ENCODE data around the gene TRIM38.
"Not testable (repeated sequence)": the region's sequence is repeated elsewhere in the genome, so short reads cannot be mapped to it uniquely, and the experiment has no call there.

Gene TRIM38

DNA sequence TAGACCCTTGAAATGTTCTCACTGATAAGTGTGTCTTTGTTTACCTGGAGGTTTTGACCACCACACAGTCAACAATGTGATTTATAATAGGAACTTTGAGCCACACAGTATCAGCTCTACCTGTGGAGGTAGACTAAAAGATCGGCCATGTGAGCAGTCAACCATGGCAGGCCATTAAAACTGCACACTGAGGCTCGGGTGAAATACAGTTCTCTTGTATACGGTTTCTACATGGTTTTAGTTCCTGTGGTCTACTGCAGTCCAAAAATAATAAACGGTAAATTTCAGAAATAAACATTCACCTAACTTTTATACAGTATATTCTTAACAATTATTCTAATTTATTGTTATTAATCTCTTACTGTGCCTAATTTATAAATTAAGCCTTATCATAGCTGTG lies 47.2 kb downstream of the TRIM38 start:
- no peak for DNase-seq

DNA sequence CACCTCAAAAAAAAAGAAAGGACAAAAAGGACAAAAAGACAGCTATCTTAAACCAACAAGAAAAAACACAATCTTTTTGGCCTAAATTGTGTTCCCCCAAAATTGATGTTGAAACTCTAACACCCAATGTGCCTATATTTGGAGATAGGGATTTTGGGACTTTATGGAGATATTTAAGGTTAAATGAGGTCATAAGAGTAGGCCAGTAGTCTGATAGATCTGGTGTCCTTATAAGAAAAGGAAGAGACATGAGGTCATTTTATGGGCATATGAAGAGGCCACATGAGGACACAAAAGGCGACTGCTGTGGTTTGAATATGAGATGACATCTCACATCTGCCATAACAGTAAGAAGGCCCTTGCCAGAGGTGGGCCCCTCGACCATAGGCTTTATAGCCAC lies 49.5 kb downstream of the TRIM38 start:
- no peak for DNase-seq

DNA sequence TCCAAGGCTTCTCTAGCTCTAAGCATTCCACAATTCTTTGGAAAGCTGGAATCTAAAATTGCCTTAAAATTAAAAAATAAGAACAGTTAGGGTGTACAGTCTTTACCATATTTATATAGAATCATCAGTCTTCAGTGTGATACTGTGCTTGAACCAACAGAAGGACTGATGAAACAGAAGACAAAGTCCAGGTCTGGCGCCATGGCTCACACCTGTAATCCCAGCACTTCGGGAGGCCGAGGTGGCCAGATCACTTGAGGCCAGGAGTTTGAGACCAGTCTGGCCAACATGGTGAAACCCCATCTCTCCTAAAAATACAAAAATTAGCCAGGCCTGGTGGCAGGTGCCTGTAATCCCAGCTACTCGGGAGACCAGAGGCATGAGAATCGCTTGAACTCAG lies 51.8 kb downstream of the TRIM38 start:
- not testable (repeated sequence) for DNase-seq

DNA sequence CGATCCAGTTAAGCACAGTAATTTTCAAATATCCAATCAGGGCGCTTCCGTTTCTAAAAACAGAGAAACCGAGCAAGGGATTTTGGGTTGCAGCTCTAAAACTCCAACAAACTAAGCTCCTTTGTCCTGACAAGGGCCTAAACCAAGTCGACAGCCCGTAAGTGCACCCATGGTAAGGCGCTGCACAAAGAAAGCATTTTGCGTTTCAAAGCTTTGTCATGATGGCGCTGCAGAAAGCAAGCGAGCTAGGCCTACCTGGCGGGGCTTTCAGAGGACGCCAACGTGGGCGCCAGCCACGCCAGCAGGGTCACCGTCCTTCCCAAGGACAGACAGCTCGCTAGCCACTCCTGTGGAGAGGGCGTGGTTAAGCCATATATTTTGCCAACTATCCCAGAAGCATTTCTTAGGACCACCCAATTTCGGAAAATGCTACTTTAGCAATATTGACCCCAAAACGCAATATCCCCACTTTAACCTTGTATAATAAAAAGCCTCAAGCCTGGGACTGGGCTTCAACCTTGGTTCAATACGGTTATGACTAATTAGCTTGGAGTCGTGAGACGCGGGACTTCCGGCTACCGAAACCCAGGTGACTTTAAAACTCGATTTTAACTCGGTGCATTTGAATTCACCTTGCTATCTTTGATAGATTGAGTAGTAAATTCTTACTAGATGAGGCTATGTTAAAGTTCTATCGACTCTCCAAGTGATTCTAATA lies 53.8 kb downstream of the TRIM38 start:
- no peak for DNase-seq

DNA sequence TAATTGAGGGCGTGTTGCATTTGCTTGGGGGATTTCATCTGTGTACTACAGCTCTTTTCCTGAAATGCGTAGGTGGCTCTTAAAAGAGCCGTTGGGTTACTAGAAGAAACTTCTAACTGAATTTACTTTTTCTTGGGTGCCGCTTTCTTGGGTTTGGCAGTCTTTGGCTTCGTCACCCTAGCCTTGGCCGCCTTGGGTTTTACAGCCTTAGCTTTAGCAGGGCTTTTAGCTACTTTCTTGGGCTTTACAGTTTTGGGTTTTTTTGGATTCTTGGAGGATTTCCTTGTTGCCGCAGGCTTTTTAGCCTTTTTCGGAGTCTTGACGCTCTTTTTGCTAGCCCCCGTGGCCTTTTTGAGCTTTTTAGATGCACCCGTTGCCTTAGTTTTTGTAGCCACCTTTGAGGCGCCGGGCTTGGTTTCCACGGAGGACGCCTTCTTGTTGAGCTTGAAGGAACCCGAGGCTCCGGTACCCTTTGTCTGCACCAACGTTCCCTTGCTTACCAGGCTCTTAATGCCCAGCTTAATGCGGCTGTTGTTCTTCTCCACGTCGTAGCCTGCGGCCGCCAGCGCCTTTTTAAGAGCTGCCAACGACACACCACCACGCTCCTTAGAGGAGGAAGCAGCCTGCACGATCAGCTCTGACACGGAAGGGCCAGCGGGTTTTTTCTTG lies 54.5 kb downstream of the TRIM38 start:
- no peak for DNase-seq

DNA sequence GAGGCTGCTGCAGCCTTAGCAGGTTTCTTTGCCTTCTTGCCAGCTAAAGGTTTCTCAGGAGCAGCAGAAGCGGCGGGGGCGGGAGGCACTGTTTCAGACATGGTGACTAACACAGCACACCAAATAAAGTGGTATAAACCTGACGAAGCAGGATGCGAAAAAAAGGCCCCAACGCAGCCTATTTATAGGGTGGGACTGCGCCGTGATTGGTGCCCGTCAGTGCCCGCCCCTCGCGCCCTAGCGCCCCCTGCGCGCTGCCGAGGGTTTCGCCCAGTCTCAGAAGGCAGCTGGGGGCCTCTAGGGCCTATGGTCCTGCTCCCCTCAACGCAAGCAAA lies 55.0 kb downstream of the TRIM38 start:
- peak; percentile 79 for DNase-seq

DNA sequence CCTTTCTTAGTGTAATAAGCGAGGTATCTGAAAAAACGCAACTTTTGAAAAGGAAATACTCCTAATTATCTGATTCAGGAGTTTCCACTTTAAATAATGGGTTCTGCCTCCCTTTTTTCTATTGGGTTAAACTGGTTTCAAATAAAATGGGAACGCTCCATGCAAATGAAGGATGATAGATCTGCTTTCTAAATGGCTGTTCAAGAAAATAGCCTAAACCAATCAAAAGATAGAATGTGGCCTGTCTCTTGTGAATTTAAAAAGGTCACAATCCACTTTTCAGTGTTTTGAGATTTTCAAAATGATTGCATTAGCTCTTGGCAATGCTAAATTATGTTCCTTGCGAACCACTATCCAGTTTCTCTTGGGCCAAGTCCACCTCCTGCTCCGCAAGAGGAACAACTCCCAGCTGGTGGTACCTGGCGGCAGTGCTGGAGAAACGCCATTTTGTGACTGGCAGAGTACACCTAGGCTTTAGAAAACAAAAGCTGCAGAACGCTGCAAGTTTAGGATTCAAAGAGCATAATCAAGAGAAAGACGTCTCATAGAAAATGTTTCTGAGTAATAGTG lies 56.7 kb downstream of the TRIM38 start:
- no peak for DNase-seq

DNA sequence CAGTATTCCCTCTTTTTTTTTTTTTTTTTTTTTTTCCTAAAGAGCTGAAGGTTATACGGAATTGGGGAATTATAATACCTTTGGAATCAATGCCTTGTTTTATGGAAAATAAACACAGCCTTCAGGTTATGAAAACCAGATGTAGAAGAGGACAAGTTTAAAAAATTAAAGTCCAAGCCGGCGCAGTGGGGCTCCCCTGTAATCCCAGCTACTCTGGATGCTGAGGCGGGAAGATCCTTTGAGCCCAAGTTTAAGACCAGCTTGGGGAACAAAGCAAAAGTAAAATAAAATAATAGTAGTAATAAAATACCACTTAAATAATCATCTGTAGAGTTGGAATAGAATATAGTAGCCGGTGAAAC lies 57.3 kb downstream of the TRIM38 start:
- DNase-seq = no peak

DNA sequence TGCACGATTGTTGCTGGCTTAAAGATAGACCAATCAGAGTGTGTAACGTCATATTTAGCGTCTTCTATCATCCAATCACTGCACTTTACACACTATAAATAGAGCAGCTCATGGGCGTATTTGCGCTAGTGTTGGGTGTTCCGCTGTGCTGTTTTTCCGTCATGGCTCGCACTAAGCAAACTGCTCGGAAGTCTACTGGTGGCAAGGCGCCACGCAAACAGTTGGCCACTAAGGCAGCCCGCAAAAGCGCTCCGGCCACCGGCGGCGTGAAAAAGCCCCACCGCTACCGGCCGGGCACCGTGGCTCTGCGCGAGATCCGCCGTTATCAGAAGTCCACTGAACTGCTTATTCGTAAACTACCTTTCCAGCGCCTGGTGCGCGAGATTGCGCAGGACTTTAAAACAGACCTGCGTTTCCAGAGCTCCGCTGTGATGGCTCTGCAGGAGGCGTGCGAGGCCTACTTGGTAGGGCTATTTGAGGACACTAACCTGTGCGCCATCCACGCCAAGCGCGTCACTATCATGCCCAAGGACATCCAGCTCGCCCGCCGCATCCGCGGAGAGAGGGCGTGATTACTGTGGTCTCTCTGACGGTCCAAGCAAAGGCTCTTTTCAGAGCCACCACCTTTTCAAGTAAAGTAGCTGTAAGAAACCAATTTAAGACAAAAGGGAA lies 57.9 kb downstream of the TRIM38 start:
- DNase-seq = peak; percentile 93

DNA sequence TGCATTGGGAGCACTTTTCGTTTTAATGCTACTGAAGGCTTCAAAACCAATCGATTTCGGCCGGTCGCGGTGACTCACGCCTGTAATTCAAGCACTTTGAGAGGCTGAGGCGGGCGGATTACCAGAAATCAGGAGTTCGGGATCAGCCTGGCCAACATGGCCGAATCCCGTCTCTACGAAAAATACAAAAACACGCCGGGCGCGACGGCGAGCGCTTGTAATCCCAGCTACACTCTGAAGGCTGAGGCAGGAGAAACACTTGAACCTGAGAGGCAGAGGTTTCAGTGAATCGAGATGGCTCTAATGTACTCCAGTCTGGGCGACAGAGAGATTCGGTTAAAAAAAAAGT lies 58.4 kb downstream of the TRIM38 start:
- DNase-seq = no peak

DNA sequence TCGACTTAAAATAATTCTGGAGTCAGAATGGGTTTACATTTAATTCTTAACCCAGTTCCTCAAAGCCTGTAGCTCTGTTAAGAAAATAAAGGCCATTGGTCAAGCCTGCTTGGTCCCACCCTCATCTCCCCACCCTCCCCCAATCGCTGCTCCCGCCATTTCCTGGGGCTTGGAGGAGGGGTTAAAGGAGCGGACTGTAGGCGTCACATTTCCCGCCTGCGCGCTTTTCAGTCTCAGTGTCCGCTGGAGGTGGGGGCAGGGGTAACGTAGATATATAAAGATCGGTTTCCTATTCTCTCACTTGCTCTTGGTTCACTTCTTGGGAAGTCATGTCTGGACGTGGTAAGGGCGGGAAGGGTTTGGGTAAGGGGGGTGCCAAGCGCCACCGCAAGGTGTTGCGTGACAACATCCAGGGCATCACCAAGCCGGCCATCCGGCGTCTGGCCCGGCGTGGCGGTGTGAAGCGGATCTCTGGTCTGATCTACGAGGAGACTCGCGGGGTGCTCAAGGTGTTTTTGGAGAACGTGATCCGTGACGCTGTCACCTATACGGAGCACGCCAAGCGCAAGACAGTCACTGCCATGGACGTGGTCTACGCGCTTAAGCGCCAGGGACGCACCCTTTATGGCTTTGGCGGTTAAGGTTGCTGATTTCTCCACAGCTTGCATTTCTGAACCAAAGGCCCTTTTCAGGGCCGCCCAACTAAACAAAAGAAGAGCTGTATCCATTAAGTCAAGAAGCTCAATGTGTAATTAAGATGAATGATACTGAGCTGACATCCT lies 58.9 kb downstream of the TRIM38 start:
- DNase-seq = peak; percentile 89

DNA sequence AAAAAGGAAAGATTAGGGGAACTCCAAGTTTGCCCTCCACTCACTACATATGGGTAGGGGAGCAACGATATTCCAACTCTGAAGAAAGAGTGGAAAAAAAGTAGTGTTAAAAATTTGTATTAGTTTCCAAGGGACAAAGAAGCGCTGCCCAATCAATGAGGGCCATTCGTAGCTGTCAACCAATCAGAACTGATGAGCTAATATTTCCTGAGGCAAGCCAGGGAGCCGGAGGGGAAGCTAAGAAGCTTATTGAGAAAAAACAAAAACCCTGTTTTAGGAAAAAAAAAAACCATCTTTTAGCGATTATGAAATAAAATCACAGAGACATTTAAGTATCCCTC lies 59.5 kb downstream of the TRIM38 start:
- peak; percentile 58 for DNase-seq

DNA sequence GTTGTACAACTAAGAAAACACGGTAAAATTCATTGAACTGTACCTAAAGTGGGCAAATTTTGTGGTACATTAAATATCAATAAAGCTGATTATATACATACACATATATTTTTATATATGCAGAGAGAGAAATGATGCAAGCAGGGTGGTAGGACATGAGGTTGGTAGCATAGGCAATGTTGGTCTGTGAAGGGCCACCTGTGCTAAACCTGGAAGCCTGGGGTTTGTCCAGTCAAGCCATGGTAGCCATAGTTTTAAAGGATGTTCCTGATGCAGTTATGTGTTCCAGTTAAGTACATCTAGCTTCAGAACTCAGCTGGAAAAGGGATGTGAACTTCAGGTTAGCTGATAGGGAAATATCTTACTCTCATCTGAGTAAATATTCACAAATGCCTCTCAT lies 60.1 kb downstream of the TRIM38 start:
- DNase-seq = no peak

DNA sequence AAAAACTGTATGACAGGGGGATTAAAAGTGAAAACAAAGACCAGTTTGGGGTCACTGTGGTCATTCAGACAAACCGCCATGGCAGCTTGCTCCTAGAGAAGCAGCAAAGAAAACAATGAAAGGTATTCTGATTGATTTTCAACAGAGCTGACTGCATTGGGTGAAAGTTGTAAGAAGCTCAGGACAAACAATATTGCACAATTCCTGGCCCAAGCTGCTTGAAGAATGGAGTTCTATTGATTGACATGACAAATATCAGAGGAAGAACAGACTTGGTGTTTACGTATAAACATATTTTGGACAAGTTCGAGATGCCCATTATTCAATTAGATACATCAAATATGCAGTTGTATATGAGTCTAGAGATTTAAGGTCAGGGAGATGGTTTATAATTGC lies 62.0 kb downstream of the TRIM38 start:
- DNase-seq = no peak

DNA sequence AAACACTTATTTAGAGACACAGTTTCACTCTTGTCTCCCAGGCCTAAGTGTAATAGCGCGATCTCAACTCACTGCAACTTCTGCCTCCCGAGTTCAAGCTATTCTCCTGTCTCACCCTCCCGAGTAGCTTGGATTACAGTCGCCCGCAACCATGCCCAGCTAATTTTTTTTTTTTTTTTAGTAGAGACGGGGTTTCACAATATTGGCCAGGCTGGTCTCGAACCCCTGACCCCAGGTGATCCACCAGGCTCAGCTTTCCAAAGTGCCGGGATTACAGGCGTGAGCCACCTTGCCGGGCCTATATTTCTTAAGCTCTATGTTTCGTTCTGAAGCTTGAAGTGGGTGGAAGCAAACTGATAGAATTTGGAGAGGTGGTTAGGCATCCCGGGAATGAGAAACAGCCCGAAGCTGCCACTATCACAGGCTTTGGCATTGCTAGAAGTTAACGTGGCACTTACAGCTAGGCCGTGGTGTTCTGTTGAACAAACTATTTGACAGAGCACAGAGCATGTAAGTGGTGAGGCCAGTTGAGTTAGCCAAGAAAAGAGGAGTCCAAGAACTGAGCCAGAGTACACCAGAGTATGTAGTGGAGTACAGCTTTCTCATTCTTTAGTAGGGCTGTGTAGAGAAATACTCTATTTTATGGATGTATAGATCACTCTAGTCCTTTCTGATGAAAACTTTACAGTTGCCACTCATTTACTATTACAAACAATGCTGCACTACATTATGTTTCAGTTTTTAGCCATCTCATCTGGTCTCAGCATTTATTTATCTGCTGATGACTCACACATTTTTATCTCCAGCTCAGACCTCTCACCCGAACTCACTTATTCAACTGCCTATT lies 62.7 kb downstream of the TRIM38 start:
- DNase-seq = peak; percentile 34

DNA sequence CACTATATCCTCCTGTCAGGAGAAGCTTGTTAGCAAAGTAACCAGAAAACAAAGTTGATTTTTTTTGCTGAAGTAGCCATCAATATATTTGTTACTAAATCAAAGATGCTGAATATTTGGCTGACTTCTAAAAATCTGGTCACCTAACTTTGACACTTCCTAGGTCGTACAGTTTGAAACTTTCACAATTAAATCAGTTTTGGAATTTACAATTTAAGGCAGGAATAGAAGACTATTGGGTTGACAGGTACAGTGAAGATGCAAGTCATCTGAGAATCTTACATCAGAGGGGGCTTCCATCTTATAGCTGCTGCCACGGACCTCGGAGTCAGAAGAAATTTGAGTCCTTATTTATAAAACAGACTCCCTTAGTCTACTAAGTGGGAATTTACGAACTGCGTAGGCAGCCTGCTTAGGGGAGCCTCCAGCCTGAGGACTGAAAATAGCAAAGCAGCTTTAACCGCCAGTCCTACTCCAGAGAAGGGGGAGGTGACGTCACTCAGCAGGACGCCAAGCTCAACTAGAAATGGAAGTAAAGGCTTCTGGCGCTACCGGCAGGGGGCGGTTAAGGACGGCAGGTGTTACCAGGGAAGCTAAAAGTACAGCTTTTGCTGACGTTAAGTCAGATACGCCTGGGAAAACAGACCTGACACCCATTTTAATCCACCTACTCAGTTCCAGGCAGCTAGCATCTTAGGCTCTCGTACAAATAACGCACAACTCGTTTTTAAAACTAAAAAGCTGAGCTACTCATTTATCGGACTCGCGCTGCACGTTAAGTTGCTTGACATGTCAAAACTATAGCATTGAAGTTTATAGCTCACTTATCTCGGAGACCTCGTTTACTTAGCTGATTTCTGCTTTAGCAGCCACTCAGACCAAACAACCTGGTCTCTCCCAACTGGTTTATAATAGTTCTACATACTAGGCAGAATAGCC lies 63.6 kb downstream of the TRIM38 start:
- peak; percentile 90 for DNase-seq

DNA sequence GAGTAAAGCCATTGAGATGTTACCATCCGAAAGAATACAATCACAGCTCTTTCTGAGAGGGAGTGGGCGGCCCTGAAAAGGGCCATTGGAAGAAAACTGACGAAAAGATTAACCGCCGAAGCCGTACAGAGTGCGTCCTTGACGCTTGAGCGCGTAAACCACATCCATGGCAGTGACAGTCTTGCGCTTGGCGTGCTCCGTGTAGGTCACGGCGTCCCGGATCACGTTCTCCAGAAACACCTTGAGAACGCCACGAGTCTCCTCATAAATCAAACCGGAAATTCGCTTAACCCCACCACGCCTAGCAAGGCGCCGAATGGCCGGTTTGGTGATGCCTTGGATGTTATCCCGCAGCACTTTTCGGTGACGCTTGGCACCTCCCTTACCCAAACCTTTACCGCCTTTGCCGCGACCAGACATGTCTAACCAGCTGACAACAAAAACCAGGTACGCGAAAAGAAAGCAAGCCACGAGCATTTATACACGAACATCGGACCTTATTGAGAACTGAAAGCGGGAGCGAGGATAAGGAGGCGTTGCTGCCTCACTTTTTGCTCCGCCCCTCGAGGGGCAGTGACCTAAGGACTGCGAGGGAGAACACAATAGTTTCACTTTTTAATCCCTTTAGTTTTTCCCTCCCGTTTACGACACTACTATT lies 64.4 kb downstream of the TRIM38 start:
- DNase-seq = peak; percentile 99

DNA sequence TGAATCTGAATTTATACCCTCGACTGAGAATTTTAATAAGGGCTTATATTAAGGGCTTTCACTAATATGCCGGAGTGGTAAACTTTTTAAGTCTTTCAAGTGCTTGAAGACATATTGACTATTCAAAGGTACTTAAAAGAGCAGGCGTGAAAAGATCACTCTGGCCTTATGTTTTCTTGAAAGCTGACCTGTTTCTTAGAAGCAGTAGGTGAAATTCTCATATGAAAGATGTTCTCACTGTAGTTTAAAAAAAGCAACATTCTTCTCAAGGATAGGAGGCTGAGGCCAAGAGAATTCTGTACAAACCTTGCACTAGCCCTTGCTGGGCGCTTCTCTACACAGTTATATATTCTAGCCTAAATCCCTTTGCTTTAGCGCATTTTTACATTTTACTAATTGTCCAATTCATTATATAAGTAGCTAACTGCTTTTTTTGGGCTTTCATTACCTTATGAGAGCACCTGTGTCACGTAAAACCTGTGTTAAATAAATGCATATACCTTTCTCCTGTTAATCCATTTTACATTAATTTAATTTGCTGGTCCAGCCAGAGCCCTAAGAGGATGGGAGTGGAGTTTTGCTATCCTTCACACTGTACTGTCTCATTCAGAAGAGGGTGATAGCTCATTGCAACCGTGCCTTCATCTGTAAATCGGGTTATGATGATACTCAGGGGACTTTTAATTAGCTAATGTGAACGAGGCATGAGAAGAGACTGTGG lies 65.0 kb downstream of the TRIM38 start:
- no peak for DNase-seq

DNA sequence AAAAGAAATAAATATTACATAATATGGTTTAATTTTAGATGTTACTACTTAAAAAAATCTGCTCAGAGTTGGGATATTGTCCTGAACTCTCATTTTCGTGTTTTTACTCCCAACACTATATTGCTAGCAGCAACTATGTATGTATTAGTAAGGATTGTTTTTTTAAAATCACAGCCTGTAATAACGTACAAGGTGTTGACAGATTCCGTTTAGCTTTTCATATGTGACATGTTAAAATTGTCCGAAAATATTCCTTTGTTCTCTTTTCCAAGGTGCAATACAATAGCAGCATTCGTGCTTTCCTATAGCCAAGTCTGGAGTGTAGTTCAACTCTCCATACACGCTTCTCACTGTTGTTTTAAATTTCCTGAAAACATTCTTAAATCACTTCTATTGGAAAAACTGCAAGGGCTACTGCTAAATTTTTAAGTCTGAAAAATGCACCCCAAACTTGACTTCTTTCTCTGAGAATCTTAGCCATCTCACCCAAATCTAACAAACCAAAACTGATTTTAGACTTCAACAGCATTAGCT lies 65.7 kb downstream of the TRIM38 start:
- DNase-seq = no peak

Data from CD4-positive, alpha-beta T cell treated with Interleukin-4 for 4 hours (primary cell).